Amniotic stem cell (primary cell): ENCODE measurements around the gene ZRSR2.

Experiments used
- DNase-seq: peaks from one replicate; lab custom pipeline; 2025; lab: John Stamatoyannopoulos, UW

Gene ZRSR2

DNA sequence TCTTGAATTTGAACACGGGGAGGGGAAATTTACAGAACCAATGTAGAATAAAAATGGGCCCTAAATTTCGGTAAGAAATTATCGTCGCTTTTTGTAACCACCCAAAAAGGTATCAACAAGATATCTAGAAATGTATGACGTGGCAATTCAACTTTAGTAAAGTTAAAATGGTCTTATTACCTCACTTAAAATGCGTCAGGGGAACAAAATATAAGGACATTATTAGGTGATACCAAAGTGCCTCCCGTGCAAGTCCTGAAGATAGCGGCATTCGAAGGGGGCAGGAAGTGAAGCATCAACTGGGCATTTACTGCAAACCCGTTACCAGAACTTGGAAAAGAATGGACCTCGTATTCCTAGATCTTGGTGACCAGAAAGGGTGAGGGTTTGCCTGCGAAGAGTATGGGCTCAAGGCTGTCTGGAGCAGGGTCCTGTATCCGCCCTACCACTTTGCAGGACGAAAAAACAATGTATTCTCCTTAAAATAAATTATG lies 63.3 kb downstream of the ZRSR2 start:
- DNase-seq, result no peak

DNA sequence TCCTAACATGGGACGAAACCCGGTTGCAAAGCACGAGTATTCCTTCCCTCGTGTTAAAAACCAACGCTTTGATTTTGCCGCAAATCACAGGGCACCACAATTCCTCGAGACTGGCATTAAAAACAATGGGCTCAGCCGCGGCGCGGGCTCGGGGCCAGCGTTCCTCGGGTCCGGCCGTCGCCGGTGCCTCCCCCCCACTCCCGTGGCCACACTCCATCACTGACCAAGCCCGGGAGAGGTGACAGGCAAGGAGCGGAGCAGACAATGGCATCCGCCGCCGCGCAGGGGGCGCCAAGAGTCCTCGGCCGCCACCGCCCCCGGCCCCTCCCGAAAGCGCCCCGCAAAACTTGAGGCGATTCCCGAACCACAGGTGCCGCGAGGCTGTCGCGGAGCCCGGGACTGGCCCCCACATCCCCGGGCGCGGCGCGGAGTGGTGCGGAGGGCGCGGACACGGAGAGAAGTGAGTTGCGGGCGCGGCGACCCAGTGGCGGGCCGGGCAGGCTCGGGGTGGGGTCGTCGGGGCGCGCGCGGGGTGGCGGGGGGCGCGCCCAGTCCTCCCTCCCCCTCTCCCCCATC lies 63.9 kb downstream of the ZRSR2 start:
- DNase-seq, result peak; percentile 5

DNA sequence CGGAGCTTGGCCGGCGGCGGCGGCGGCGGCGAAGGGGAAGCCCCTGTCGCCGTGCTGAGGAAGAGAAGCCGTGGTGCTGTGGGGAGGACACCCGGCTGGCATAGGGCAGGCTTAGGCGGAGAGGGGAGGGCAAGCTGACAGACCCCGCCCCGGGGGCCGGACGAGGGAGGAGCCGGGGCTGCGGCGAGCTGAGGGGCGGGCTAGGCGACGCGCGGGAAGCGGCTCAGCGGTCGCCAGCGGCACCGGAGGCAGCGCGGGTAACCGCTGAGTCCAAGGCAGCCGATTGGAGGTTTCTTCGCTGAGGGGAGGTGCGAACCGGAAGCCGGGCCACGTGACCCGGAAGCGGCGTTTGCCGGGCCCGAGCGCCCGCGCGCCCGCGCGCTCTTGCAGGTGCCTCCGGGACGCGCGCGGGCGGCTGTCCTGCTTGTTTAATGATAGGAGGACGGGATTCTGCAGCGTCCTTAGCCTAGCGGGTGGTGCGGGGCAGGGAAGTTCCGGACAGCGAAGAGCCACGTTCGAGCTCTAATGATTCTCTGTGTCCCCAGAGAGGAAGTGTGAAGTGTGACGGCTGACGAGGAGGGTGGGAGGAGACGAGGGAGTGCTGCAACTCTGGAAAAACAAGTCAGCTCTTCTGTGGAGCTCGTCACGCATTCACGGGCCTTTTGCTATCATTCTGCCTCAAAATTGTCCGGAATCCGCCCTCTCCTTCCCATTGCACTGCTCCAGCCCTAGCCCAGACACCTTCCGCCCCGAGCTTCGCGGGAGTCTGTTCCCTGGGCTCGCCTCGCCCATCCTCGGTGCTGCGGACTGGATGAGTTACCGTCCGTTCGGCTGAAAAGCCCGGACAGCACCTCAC lies 64.7 kb downstream of the ZRSR2 start, which contains the start of gene AP1S2:
Gene AP1S2, minus strand, starts transcription at position 102 of the 856 bp plus-strand sequence. CDS start 2,289 bp downstream, outside the sequence.
- DNase-seq, result peak; percentile 93

DNA sequence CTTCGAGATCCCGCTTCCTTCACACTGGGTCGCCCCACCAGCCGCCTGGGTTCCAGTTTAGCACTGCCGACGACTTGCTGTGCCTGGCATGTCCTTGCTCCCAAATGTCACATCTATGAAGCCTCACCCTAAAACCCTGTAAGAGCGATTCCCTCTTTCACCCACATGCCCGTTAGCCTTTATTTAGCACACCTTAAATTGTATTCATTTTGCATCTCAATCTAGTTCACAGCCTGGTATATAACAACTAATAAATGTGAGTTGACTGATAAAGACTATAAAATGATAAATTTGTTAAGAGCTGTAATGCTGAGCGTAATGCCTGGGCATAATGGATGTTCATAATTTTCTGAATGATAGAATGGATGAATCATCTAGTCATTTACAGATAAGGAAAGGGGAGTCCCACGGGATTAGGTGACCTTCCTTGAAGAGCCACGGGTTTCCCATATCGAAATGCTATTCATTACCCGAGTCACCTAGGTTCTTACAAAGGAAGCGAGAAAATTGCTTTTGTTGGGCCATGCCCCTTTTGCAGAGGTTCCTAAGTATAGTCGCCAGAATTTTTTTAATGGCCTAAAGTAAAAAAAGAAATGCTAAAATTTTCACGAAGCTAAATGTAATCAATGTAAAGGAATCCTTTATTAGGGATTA lies 65.4 kb downstream of the ZRSR2 start:
- no peak for DNase-seq

DNA sequence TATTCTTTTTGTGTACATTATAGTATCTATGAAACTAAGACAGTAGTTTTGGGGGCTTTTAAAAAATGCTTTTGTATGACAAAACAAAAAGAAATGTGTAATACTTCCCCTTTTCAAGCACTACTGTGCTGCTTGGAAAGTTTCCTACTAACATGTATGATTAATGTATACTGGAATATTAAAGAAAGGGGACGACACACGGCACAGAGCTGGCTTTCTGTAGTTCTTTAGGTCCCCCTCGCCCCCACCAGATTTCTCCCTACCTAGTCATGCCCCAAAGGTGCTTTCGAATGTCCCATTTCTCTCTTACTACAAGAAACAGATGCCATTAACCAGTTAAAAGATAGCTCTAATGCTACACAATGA lies 65.9 kb downstream of the ZRSR2 start:
- no peak for DNase-seq

DNA sequence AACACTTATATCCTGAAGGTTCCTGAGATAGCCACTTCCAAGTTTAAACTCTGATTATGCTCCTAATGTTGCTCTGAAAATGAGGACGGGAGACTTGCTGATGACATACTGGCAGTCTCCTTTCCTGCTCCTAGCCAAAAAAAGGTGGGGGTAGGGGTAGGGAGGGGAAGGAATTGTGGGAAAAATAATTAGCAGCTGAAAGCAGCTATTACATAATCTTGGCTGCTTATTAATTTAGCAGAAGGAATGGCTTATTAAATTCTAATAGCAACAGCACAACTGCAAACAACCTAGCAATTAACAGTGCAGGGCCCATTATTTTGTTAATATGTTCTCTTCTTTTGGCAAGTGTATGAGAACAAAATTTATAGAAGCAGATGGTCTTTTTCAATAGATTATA lies 66.4 kb downstream of the ZRSR2 start:
- DNase-seq, result no peak

DNA sequence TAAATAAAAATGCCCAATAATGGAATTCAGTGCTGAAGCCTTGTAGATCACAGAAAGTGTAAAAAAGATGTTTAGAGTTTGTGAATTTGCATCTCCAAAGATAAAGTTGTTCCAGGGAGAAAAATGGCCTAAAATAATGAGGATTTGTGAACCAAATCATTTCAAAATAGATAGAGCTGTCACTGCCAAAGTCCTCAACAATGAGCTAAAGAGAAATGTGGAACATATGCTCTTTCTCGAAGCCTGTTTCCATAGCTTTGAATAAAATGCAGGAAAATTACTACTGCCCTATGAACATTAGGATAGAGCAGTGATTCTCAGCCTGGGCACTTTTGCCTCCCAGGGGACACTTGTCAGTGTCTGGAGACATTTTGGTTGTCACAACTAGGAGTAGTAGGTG lies 67.8 kb downstream of the ZRSR2 start:
- DNase-seq, result no peak

DNA sequence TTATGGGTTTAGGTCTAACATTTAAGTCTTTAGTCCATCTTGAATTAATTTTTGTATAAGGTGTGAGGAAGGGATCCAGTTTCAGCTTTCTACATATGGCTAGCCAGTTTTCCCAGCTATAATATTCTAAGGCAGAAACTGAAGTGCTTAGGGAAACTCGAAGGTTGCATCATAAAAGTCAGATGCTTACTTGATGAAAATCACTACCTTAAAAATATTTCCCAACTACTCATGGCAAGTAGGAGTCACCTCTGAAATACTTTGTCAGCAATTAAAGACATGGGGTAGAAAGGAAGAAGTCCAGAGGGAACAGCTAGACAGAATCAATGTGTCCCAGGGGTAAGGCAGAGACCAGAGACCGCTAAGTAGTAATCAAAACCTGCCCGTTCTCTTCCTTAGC lies 70.6 kb downstream of the ZRSR2 start:
- DNase-seq, result no peak

DNA sequence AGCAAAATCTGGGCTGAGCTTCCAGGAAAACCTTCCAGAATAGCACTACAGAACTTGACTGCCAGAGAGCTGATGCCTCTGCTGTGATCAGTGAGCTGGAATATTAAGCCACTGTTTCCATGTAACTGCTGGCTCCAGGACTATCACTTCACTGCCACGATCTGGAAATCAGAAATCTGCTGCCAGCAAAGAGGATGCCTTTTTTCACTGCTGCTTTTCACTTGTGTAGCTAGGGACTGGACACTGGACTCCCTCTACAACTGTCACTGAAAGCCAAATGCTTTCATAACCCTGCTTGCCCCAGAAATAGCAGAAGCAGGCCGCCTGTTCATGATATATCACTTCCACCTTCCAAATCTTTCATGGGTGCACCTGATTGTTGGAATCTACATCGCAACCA lies 73.7 kb downstream of the ZRSR2 start:
- no peak for DNase-seq

DNA sequence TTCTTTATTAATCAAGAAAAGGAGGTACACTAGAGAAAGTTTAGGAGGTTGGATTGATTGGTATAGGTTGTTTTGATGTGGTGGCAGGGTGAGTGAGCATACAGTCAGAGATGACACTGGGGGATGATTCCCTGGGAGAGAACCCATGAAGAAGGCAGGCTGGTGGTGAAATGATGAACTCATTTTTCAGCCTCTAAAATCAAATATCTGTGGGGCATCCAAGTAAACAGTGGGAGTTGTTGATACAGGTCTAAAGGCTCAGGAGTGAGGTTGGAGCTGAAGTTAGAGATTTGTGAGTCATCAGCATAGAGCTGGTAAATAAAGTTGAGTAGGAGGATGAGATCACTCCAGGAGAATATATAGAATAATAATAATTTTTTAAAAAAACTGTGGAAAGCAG lies 74.3 kb downstream of the ZRSR2 start:
- no peak for DNase-seq

DNA sequence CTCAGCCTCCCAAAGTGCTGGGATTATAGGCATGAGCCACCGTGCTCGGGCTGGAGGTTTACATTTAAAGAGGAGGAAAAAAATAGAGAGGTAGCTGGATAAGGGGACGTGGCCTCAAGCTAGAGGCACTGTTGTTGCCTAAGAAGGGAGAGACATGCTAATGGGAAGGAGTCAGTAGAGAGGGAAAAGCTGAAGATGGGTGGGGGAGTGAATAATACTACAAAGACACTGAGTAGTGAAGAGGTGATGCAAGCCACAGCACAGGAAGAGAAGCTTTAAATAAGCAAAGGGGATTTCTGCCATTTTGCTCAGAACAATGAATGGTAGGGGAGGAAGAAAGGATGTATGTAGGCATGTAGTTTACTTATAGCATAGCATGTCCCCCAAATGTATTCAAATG lies 75.9 kb downstream of the ZRSR2 start:
- no peak for DNase-seq

DNA sequence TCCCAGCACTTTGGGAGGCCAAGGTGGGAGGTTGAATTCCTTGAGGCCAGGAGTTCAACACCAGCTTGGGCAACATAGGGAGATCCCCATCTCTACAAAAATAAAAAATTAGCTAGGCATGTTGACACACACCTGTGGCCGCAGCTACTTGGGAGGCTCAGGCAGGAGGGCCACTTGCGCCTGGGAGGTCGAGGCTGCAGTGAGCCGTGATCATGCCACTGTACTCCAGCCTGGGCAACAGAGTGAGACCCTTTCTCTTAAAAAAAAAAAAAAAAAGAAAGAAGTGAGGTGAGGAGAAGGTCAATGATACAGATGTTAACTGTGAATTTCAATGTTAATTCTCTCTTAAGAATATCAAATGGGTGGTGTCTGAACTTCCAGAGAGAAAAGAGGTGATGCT lies 79.4 kb downstream of the ZRSR2 start:
- no peak for DNase-seq

DNA sequence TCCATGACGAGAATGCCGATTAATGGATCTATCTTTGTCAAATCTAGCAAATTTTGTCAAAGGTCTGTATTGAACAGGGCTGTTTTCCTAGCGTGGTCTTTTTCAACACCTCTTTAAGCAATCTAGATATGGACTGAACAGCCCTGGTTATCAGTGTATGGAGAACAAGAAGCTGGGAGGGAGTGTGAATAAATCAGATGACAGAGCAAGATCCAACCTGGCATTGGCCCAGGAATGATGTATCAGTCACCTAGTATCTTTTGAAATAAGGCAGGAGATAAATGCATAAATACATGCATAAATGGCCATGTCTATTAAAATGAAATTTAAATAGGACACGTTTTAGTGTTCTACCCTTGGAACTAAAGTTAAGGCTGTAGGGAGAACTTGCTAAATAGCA lies 80.0 kb downstream of the ZRSR2 start:
- no peak for DNase-seq
